ENCODE data around the gene VPS39. TPM values are rescaled to one million over a fixed set of nuclear protein-coding genes. Genes with fewer than 3 reads are reported as not detected.

The VPS39 gene
- total and polyA plus RNA-seq, 2 of the 8 experiments (the other 6 are each of a cell fraction or from before 2014, with no cell fraction given): 34.4 to 36.6 TPM

DNA sequence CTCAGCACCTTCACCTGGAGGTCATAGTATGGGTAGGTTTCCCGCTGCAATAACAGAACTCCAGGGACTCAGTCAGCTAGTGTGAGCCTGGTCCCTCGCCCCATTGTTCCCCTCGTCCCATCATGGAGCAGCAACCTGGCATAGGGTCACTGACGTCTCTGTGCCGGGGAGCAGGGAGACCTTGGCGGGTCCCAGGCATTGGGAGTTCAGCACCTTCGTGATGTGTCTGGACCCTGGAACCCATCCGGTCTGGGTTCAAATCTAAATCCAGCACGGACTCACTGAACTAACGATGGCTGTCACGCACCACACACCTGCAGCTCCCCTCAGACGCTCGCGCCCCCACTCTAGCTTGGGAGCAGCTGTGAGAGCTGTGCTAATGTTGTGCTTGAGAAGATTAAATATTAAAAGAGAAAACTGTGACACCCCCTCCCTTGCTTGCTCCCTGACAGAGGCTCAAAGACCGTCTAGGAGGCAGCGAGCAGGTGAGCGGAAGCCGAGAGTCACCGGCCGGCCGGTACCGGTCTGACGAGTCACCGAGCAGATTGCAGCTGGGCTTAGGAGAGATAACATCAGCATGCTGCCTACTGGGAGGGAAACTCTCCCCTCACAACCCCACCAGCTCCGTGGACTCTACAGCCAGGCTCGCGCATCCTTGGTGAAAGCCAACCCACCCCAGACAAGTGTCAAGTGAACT, 52.4 kb downstream of the VPS39 start (continued):
- no peak for TF ChIP-seq YY1 (IDR thresholded peaks at IDR 0.05; ENCODE audit: low read depth, low read length)
- no peak for TF ChIP-seq CHD1 (IDR thresholded peaks at IDR 0.05; ENCODE audit: low read depth, low read length)
- no peak for TF ChIP-seq EGR1 (IDR thresholded peaks at IDR 0.05; ENCODE audit: borderline replicate concordance, low read depth, low read length)
- TF ChIP-seq GABPA (IDR thresholded peaks at IDR 0.05; ENCODE audit: borderline replicate concordance, insufficient read depth, low read length): no peak
